Endothelial cell of umbilical vein (primary cell): ENCODE measurements around the gene SCG2.

Experiments
- CTCF ChIP-seq, 2 donors: IDR thresholded peaks; 1 replicate in 1 of 2; 2 replicates in 1 of 2; pipeline ENCODE4 v1.5.1; 2011; ENCODE audit warnings: low read length in 2 of 2, mild to moderate bottlenecking in 2 of 2, moderate library complexity in 2 of 2, control low read depth in 1 of 2, inconsistent platforms in 1 of 2, low read depth in 1 of 2; ENCODE audit not compliant: insufficient read depth in 1 of 2; ENCODE audit errors: extremely low read depth in 1 of 2
- EZH2 ChIP-seq: IDR thresholded peaks from 2 replicates; pipeline ENCODE4 v1.6.1; 2012; ENCODE audit warnings: borderline replicate concordance, low read depth, mild to moderate bottlenecking, moderate library complexity, low read length, inconsistent platforms; ENCODE audit not compliant: severe bottlenecking
- MYC ChIP-seq: IDR thresholded peaks from one replicate; pipeline ENCODE4 v1.6.1; 2011; ENCODE audit warnings: mild to moderate bottlenecking, low read depth, low read length
- POLR2A ChIP-seq: IDR thresholded peaks from 2 replicates; pipeline ENCODE4 v1.6.1; 2012; ENCODE audit warnings: low read depth, mild to moderate bottlenecking, control low read depth, low read length
- POLR2AphosphoS5 ChIP-seq: IDR thresholded peaks from 2 replicates; pipeline ENCODE4 v1.6.1; 2012; ENCODE audit warnings: low read depth, mild to moderate bottlenecking, control low read depth, low read length, moderate library complexity; ENCODE audit not compliant: insufficient read depth

- TF ChIP-seq CTCF (IDR thresholded peaks at IDR 0.05; ENCODE audit: extremely low read depth in 1 of 2, insufficient read depth in 1 of 2, low read depth in 1 of 2, low read length in 2 of 2), result no peak
- no peak for TF ChIP-seq EZH2
- TF ChIP-seq POLR2A, result no peak
- TF ChIP-seq POLR2AphosphoS5, result no peak
- no peak for TF ChIP-seq MYC
Observed at GRCh38 chr2:223548194-223548593, 54.0 kb downstream of the SCG2 start.
